GM10847 (cell line): Measurements from ENCODE around the gene ANKS3.

Experiments
- POLR2A ChIP-seq: IDR thresholded peaks from 2 replicates; pipeline ENCODE4 v1.6.1; 2011; ENCODE audit not compliant: insufficient read length; ENCODE audit errors: extremely low read depth

Gene ANKS3

GRCh38 chr16:4744555-4745273 lies 10.6 kb upstream of the ANKS3 start:
- no peak for TF ChIP-seq POLR2A

- no peak for TF ChIP-seq POLR2A
Observed at GRCh38 chr16:4743226-4743878, 9.3 kb upstream of the ANKS3 start.

GRCh38 chr16:4737545-4737944 lies 3.5 kb upstream of the ANKS3 start:
- no peak for TF ChIP-seq POLR2A

- no peak for TF ChIP-seq POLR2A
Observed at GRCh38 chr16:4736546-4736945, 2.5 kb upstream of the ANKS3 start.

- peak; percentile 65 for TF ChIP-seq POLR2A
Observed at GRCh38 chr16:4734730-4735535, 862 bp upstream of the ANKS3 start.

- no peak for TF ChIP-seq POLR2A
Observed at GRCh38 chr16:4733747-4734062, 366 bp downstream of the ANKS3 start.

- TF ChIP-seq POLR2A, result no peak
Observed at GRCh38 chr16:4733211-4733742, 794 bp downstream of the ANKS3 start.

- TF ChIP-seq POLR2A, result no peak
Observed at GRCh38 chr16:4729876-4730275, 4.2 kb downstream of the ANKS3 start.

GRCh38 chr16:4728676-4729075 lies 5.4 kb downstream of the ANKS3 start:
- TF ChIP-seq POLR2A, result no peak

GRCh38 chr16:4726616-4727015 lies 7.5 kb downstream of the ANKS3 start:
- no peak for TF ChIP-seq POLR2A

- TF ChIP-seq POLR2A, result no peak
Observed at GRCh38 chr16:4724661-4725270, 9.3 kb downstream of the ANKS3 start.

GRCh38 chr16:4723071-4723767 lies 10.9 kb downstream of the ANKS3 start:
- no peak for TF ChIP-seq POLR2A

- no peak for TF ChIP-seq POLR2A
Observed at GRCh38 chr16:4718466-4718865, 15.6 kb downstream of the ANKS3 start.

- TF ChIP-seq POLR2A, result no peak
Observed at GRCh38 chr16:4714996-4715395, 19.1 kb downstream of the ANKS3 start.
